Naive B cell (primary cell): ENCODE results near the gene GFY. TPM values are rescaled to one million over a fixed set of nuclear protein-coding genes. Genes with fewer than 3 reads are reported as not detected.
A peak's percentile ranks its signal among the peaks of the same experiment; 100 is the strongest.
"Not testable (repeated sequence)": the region's sequence is repeated elsewhere in the genome, so short reads cannot be mapped to it uniquely, and the experiment has no call there.

Source experiments
- ATAC-seq, 2 donors: fragments of 150-1000 bp; cut with Tn5 transposase; 2 replicates each; pipeline ENCODE4 v1.10.0; 2021; ENCODE audit warnings: low read depth in 2 of 2, mild to moderate bottlenecking in 2 of 2, moderate library complexity in 2 of 2
- DNase-seq: peaks from one replicate; pipeline ENCODE4 v3.0.0; 2022
- H3K27ac Mint-ChIP-seq, 6 donors: one replicate each; pipeline ENCODE4 v1.8.0; 2020 to 2022; ENCODE audit warnings: mild to moderate bottlenecking in 6 of 6, mixed read lengths in 6 of 6, moderate library complexity in 5 of 6, inconsistent platforms in 2 of 6
- H3K27me3 Mint-ChIP-seq, 3 donors: one replicate each; pipeline ENCODE4 v1.8.0; 2021 to 2022; ENCODE audit warnings: mixed read lengths in 3 of 3, mild to moderate bottlenecking in 1 of 3
- H3K36me3 Mint-ChIP-seq, 2 donors: one replicate each; pipeline ENCODE4 v1.8.0; 2020 to 2022; ENCODE audit warnings: mixed read lengths in 2 of 2, inconsistent platforms in 1 of 2, mild to moderate bottlenecking in 1 of 2
- H3K4me1 Mint-ChIP-seq, 3 donors: one replicate each; pipeline ENCODE4 v1.8.0; 2020 to 2022; ENCODE audit warnings: mixed read lengths in 3 of 3, inconsistent platforms in 1 of 3, mild to moderate bottlenecking in 1 of 3, moderate library complexity in 1 of 3
- H3K4me3 Mint-ChIP-seq, 8 donors: one replicate each; pipeline ENCODE4 v1.8.0; 2020 to 2022; ENCODE audit warnings: mild to moderate bottlenecking in 8 of 8, mixed read lengths in 8 of 8, moderate library complexity in 8 of 8, inconsistent platforms in 2 of 8
- H3K9me3 Mint-ChIP-seq, 7 donors: one replicate each; pipeline ENCODE4 v1.8.0; 2020 to 2022; ENCODE audit warnings: mixed read lengths in 7 of 7, mild to moderate bottlenecking in 5 of 7, inconsistent platforms in 2 of 7, moderate library complexity in 1 of 7
- polyA plus RNA-seq, 6 donors: library from polyadenylated mRNA; unstranded; fragments of 300-500 nt; fragmentation: Illumina TruSeq; gene quantifications; one replicate each; pipeline ENCODE4 v1.2.3, GENCODE V29; 2021; ENCODE audit warnings: low read depth in 6 of 6

The GFY gene
- polyA plus RNA-seq, 6 donors from 2014 or later, result not detected

- peaks cover 12 to 26% (median 16%) of the 10 kb centered on the region in 3 donors for H3K4me1 Mint-ChIP-seq
- no peak overlapping the region for H3K4me3 Mint-ChIP-seq
- H3K36me3 Mint-ChIP-seq, result peaks cover 8 to 10% of the 10 kb centered on the region in 2 donors
- ATAC-seq (no peak), DNase-seq (no peak)
- H3K9me3 Mint-ChIP-seq, result no peaks in the 10 kb centered on the region
- H3K27ac Mint-ChIP-seq, result no peak overlapping the region
- no peaks in the 10 kb centered on the region for H3K27me3 Mint-ChIP-seq
Observed at GRCh38 chr19:49458567-49458903, 33.3 kb downstream of the GFY start.

DNA sequence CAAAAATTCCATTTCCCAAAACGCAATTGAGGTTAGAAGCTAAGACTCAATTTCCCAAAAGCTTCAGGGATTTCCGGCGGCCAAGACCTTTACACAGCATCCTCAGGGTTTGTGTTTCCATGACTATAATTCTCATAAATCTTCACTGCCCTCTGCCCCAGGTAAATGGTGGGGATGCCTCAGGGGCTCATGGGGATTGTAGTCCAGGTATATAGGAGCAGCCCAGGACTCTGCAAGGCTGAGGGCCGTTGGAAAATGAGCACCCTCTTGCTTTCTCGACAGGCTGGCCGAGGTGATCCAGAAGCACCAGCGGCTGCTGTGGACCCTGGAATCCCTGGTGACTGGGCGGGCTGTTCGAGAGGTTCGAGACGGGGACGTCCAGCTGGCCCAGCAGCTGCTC, 34.2 kb downstream of the GFY start:
- DNase-seq (no peak), ATAC-seq (no peak)
- H3K9me3 Mint-ChIP-seq, result no peaks in the 10 kb centered on the region
- H3K27ac Mint-ChIP-seq, result peak overlapping the region in 2 of 6 donors; percentile 34 to 36
- no peaks in the 10 kb centered on the region for H3K27me3 Mint-ChIP-seq
- H3K36me3 Mint-ChIP-seq, result peaks cover 10 to 14% of the 10 kb centered on the region in 2 donors
- H3K4me3 Mint-ChIP-seq, result peak overlapping the region in 1 of 8 donors; percentile 3
- H3K4me1 Mint-ChIP-seq, result peaks cover 7 to 18% (median 7%) of the 10 kb centered on the region in 3 donors

DNA sequence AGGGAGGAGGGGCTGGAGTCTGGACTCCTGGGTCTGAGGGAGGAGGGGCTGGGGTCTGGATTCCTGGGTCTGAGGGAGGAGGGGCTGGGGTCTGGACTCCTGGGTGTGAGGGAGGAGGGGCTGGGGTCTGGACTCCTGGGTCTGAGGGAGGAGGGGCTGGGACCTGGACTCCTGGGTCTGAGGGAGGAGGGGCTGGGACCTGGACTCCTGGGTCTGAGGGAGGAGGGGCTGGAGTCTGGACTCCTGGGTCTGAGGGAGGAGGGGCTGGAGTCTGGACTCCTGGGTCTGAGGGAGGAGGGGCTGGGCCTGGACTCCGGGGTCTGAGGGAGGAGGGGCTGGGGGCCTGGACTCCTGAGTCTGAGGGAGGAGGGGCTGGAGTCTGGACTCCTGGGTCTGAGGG, 35.9 kb downstream of the GFY start:
- not testable (repeated sequence) for H3K27me3 Mint-ChIP-seq, ATAC-seq, DNase-seq, H3K4me1 Mint-ChIP-seq, H3K9me3 Mint-ChIP-seq, H3K4me3 Mint-ChIP-seq
- H3K27ac Mint-ChIP-seq, result peak overlapping the region in 1 of 6 donors; percentile 84
- H3K36me3 Mint-ChIP-seq, result peaks cover 5 to 19% of the 10 kb centered on the region in 2 donors

- H3K4me3 Mint-ChIP-seq, result no peak overlapping the region
- peaks cover 6 to 7% (median 7%) of the 10 kb centered on the region in 3 donors for H3K4me1 Mint-ChIP-seq
- peak overlapping the region in 1 of 6 donors; percentile 24 for H3K27ac Mint-ChIP-seq
- no peak for ATAC-seq
- peaks cover 5 to 18% of the 10 kb centered on the region in 2 donors for H3K36me3 Mint-ChIP-seq
- no peaks in the 10 kb centered on the region for H3K27me3 Mint-ChIP-seq
- no peak for DNase-seq
- no peaks in the 10 kb centered on the region for H3K9me3 Mint-ChIP-seq
Observed at GRCh38 chr19:49461656-49462055, 36.5 kb downstream of the GFY start.

DNA sequence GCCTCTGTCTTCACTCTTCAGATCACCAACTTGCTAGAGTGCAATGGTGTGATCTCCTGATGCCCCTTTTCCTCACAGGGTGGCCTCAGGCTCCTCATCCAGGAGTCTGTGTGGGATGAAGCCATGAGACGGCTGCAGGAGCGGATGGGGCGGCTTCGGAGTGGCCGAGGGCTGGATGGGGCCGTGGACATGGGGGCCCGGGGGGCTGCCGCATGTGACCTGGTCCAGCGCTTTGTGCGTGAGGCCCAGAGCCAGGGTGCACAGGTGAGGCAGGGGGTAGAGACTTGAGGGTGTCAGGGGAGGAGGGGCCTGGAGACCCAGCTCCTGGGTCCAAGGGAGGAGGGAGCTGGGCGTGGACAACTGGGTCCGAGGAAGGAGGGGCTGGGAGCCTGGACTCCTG, 37.3 kb downstream of the GFY start:
- Mint-ChIP-seq H3K36me3 (peaks cover 0 to 11% of the 10 kb centered on the region in 2 donors), H3K27me3 (no peaks in the 10 kb centered on the region), H3K27ac (peak overlapping the region in 4 of 6 donors; percentile 15 to 76 (median 19)), H3K4me1 (peaks cover 0 to 3% (median 0%) of the 10 kb centered on the region in 3 donors), H3K9me3 (no peaks in the 10 kb centered on the region), H3K4me3 (no peak overlapping the region)
- no peak for DNase-seq
- no peak for ATAC-seq

DNA sequence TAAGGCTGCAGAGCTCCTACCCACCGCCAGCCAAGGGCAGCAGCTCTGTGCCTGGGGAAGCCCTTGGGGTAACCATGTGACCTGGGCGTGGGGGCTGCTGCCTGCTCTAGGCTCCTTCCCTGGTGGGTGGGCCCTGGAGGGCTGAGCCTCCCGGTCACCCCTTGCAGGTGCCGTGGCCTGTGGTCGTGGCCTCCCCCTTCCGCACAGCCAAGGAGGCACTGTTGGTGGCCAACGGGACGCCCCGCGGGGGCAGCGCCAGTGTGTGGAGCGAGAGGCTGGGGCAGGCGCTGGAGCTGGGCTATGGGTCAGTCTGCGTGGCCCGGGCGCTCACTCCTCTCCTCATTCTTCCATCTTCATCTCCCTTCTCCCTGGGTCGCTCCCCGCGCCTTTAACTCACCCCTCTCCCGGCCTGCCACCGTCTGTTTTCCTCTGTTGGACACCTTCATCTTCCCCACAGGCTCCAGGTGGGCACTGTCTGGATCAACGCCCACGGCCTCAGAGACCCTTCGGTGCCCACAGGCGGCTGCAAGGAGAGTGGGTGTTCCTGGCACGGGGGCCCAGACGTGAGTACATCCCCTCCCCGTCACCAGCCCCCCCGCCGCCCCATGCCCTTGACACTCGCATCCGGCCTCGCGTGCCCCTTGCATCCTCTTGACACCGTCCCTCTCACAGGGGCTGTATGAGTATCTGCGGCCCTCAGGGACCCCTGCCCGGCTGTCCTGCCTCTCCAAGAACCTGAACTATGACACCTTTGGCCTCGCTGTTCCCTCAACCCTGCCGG, 39.0 kb downstream of the GFY start:
- Mint-ChIP-seq H3K36me3 (peaks cover 0 to 18% of the 10 kb centered on the region in 2 donors), H3K9me3 (peaks cover 0 to 5% (median 0%) of the 10 kb centered on the region in 7 donors), H3K27me3 (no peaks in the 10 kb centered on the region), H3K27ac (peak overlapping the region in 3 of 6 donors; percentile 81 to 99 (median 83)), H3K4me3 (no peak overlapping the region), H3K4me1 (peaks cover 6 to 12% (median 10%) of the 10 kb centered on the region in 3 donors)
- ATAC-seq, result no peak
- DNase-seq, result no peak

DNA sequence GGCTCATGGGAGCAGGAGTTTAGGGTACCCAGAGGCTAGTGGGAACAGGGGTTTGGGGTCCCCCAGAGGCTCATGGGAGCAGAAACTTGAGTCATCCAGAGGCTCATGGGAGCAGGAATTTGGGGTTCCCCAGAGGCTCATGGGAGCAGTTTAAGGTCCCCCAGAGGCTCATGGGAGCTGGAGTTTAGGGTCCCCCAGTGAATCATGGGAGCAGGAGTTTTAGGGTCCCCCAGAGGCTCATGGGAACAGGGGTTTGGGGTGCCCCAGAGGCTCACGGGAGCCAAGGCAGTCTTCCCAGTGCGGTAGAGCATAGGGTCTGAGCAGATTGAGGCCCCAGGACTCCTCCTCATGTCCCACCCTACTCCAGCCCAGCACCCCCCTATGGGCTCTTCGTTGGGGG, 40.2 kb downstream of the GFY start:
- no peak for DNase-seq
- no peak for ATAC-seq
- Mint-ChIP-seq H3K36me3 (peaks cover 0 to 19% of the 10 kb centered on the region in 2 donors), H3K27me3 (no peaks in the 10 kb centered on the region), H3K4me1 (peaks cover 11 to 22% (median 16%) of the 10 kb centered on the region in 3 donors), H3K9me3 (peaks cover 0 to 6% (median 0%) of the 10 kb centered on the region in 7 donors), H3K4me3 (peak overlapping the region in 1 of 8 donors; percentile 38), H3K27ac (peak overlapping the region in 5 of 6 donors; percentile 58 to 99 (median 88))

DNA sequence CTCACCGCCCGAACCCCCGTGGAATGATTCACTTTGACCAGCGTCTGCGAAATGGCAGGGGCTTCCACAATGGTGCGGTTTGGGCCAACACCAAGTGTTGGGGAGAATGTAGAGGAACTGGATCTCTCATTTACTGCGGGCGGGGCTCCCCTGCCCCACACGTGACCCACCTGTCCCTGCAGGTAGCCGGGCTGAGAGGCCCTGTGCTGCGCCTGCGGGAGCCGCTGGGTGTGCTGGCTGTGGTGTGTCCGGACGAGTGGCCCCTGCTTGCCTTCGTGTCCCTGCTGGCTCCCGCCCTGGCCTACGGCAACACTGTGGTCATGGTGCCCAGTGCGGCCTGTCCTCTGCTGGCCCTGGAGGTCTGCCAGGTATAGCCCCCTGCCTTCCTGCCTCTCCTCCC, 43.0 kb downstream of the GFY start:
- Mint-ChIP-seq H3K27ac (peak overlapping the region in 5 of 6 donors; percentile 64 to 100 (median 98)), H3K4me3 (peak overlapping the region in 1 of 8 donors; percentile 42), H3K36me3 (peaks cover 0 to 19% of the 10 kb centered on the region in 2 donors), H3K9me3 (peaks cover 0 to 6% (median 0%) of the 10 kb centered on the region in 7 donors), H3K4me1 (peaks cover 19 to 41% (median 25%) of the 10 kb centered on the region in 3 donors), H3K27me3 (no peaks in the 10 kb centered on the region)
- ATAC-seq (no peak), DNase-seq (no peak)

- DNase-seq, result peak; percentile 97
- peak overlapping the region; percentile 70 to 94 (median 80) for H3K4me3 Mint-ChIP-seq
- peak overlapping the region; percentile 96 to 100 (median 98) for H3K27ac Mint-ChIP-seq
- no peaks in the 10 kb centered on the region for H3K27me3 Mint-ChIP-seq
- peak; percentile 78 to 79 for ATAC-seq
- H3K36me3 Mint-ChIP-seq, result peaks cover 0 to 19% of the 10 kb centered on the region in 2 donors
- H3K4me1 Mint-ChIP-seq, result peaks cover 25 to 46% (median 25%) of the 10 kb centered on the region in 3 donors
- peaks cover 0 to 6% (median 0%) of the 10 kb centered on the region in 7 donors for H3K9me3 Mint-ChIP-seq
Observed at GRCh38 chr19:49468746-49469447, 43.7 kb downstream of the GFY start.

DNA sequence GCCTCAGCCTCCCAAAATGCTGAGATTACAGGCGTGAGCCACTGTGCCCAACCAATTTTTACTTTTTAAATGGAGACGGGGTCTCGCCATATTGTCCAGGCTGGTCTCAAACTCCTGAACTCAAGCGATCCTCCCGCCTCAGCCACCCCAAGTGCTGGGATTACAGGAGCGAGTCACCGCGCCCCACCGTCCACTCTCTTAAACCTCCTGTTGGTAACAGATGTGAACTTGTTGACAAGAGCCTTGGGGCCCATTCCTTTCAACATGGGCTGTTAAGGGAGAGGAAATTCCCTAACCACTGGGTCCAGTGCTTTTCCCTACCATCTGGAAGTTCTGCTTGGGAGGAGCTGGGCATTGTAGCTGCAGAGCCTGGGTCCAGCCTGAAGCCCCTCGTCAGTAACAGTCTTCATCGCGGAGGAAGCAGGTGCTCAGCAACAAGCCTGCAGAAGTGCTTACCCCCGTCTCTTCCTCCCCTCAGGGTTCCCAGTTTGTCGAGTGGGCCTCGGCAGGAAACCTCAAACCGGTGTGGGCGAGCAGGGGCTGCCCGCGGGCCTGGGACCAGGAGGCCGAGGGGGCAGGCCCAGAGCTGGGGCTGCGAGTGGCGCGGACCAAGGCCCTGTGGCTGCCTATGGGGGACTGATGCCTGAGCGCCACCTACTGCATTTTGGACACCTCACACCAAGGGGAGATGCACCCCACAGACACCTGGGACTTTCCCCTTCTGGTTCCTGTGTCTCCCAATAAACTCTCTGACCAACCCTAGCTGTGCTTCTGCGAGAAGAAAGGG, 44.8 kb downstream of the GFY start:
- peaks cover 0 to 9% of the 10 kb centered on the region in 2 donors for H3K36me3 Mint-ChIP-seq

GRCh38 chr19:49470615-49470978, 45.4 kb downstream of the GFY start:
- peaks cover 0 to 6% (median 0%) of the 10 kb centered on the region in 7 donors for H3K9me3 Mint-ChIP-seq
- no peak for DNase-seq
- ATAC-seq, result no peak
- H3K36me3 Mint-ChIP-seq, result peaks cover 0 to 9% of the 10 kb centered on the region in 2 donors
- no peaks in the 10 kb centered on the region for H3K27me3 Mint-ChIP-seq
- peak overlapping the region; percentile 96 to 100 (median 99) for H3K27ac Mint-ChIP-seq
- peak overlapping the region; percentile 52 to 84 (median 66) for H3K4me3 Mint-ChIP-seq
- peaks cover 38 to 59% (median 42%) of the 10 kb centered on the region in 3 donors for H3K4me1 Mint-ChIP-seq

More for the DNA sequence above, 44.8 kb downstream of the GFY start:
- Mint-ChIP-seq H3K27ac (peak overlapping the region; percentile 96 to 100 (median 99)), H3K9me3 (peaks cover 0 to 6% (median 0%) of the 10 kb centered on the region in 7 donors), H3K4me1 (peaks cover 33 to 54% (median 36%) of the 10 kb centered on the region in 3 donors), H3K4me3 (peak overlapping the region; percentile 52 to 84 (median 66)), H3K27me3 (no peaks in the 10 kb centered on the region)
- peak; percentile 85 for DNase-seq
- ATAC-seq, result peak; percentile 52 to 56

DNA sequence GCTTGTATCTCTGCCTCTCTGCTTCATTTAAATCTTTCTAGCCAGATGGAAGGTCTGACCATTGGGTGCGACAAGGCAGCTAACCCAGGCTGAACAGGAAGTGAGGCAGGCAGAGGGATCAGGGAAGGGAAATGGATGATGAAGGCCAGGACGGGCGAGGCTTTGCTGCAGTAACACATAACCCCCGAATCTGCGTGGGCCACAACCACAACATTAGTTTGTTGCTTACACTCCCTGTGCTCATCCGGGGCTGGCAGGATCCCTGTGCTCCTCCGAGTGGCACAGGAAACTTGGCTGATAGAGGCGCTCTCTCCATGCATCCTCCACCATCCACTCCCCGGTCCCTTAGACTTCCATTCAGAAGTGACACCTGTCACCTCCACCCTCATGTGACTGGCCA, 47.7 kb downstream of the GFY start:
- H3K4me1 Mint-ChIP-seq, result peaks cover 45 to 67% (median 52%) of the 10 kb centered on the region in 3 donors
- no peak for ATAC-seq
- H3K27me3 Mint-ChIP-seq, result no peaks in the 10 kb centered on the region
- DNase-seq, result no peak
- H3K9me3 Mint-ChIP-seq, result peaks cover 0 to 6% (median 0%) of the 10 kb centered on the region in 7 donors
- H3K36me3 Mint-ChIP-seq, result peaks cover 0 to 9% of the 10 kb centered on the region in 2 donors
- peak overlapping the region in 7 of 8 donors; percentile 48 to 96 (median 83) for H3K4me3 Mint-ChIP-seq
- H3K27ac Mint-ChIP-seq, result peak overlapping the region in 5 of 6 donors; percentile 95 to 98 (median 97)

DNA sequence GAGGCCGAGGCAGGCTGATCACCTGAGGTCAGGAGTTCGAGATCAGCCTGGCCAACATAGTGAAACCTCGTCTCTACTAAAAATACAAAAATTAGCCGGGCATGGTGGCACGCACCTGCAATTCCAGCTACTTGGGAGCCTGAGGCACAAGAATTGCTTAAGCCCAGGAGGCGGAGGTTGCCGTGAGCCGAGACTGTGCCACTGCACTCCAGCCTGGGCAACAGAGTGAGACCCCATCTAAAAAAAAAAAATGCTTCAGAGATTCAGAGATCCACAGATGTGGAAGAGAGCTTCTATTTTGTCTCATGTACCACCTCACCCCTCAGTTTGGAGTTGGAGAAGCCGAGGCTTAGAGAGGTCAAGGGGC, 48.3 kb downstream of the GFY start:
- Mint-ChIP-seq H3K4me1 (peaks cover 44 to 63% (median 51%) of the 10 kb centered on the region in 3 donors), H3K27ac (peak overlapping the region; percentile 95 to 98 (median 96)), H3K4me3 (peak overlapping the region in 7 of 8 donors; percentile 81 to 96 (median 90))
- not testable (repeated sequence) for H3K36me3 Mint-ChIP-seq, H3K27me3 Mint-ChIP-seq, ATAC-seq, H3K9me3 Mint-ChIP-seq, DNase-seq
